Measurements from ENCODE around the gene GCK.

Gene GCK

GRCh38 chr7:44107116-44107960, 81.9 kb downstream of the GCK start:
- Mint-ChIP-seq H3K27ac (no peak overlapping the region), H3K9me3 (no peaks in the 10 kb centered on the region), H3K27me3 (peaks cover 42% of the 10 kb centered on the region), H3K4me1 (peaks cover 3% of the 10 kb centered on the region), H3K36me3 (no peaks in the 10 kb centered on the region), H3K4me3 (no peak overlapping the region)
- no peak for DNase-seq
- CTCF ChIA-PET: no interaction called here

GRCh38 chr7:44106311-44107065, 82.8 kb downstream of the GCK start:
- no peaks in the 10 kb centered on the region for H3K9me3 Mint-ChIP-seq
- peaks cover 50% of the 10 kb centered on the region for H3K27me3 Mint-ChIP-seq
- no peak for DNase-seq
- CTCF ChIA-PET: interaction anchor here (1.2 kb wide), 1 partner anchor 108 kb away, joined by 3 read pairs; no protein-coding TSS in a partner anchor
- no peak overlapping the region for H3K27ac Mint-ChIP-seq
- H3K4me1 Mint-ChIP-seq: peaks cover 3% of the 10 kb centered on the region
- no peak overlapping the region for H3K4me3 Mint-ChIP-seq
- no peaks in the 10 kb centered on the region for H3K36me3 Mint-ChIP-seq

GRCh38 chr7:44105832-44106231, 83.4 kb downstream of the GCK start:
- Mint-ChIP-seq H3K9me3 (no peaks in the 10 kb centered on the region), H3K27me3 (peaks cover 57% of the 10 kb centered on the region), H3K4me1 (peaks cover 3% of the 10 kb centered on the region), H3K27ac (no peak overlapping the region), H3K4me3 (peak overlapping the region; percentile 12), H3K36me3 (no peaks in the 10 kb centered on the region)
- CTCF ChIA-PET: interaction anchor here (1.2 kb wide), 1 partner anchor 109 kb away, joined by 3 read pairs; no protein-coding TSS in a partner anchor
- DNase-seq: no peak

GRCh38 chr7:44104860-44105771, 84.1 kb downstream of the GCK start:
- no peaks in the 10 kb centered on the region for H3K36me3 Mint-ChIP-seq
- peaks cover 61% of the 10 kb centered on the region for H3K27me3 Mint-ChIP-seq
- peak overlapping the region; percentile 40 for H3K4me3 Mint-ChIP-seq
- no peak overlapping the region for H3K27ac Mint-ChIP-seq
- no peak for DNase-seq
- CTCF ChIA-PET: interaction anchor here (0.6 to 1.2 kb wide), 3 partner anchors 24 to 110 kb away, joined by 3 read pairs; no protein-coding TSS in a partner anchor
- no peaks in the 10 kb centered on the region for H3K9me3 Mint-ChIP-seq
- H3K4me1 Mint-ChIP-seq: peaks cover 3% of the 10 kb centered on the region

GRCh38 chr7:44103923-44104859, 85.0 kb downstream of the GCK start, which contains the start of gene AEBP1:
Gene AEBP1, plus strand, starts transcription at chr7:44104345. Its CDS starts 321 bp downstream, at chr7:44104666.
- Mint-ChIP-seq H3K27ac (no peak within 1 kb of the TSS), H3K9me3 (no peaks in the 10 kb centered on the region), H3K36me3 (no peaks in the 10 kb centered on the region), H3K4me3 (peak within 1 kb of the TSS; percentile 47), H3K27me3 (peaks cover 61% of the 10 kb centered on the region), H3K4me1 (peaks cover 3% of the 10 kb centered on the region)
- peak; percentile 53 for DNase-seq
- CTCF ChIA-PET: interaction anchor here (0.6 to 0.9 kb wide), 2 partner anchors 23 to 27 kb away, joined by 3 read pairs; no protein-coding TSS in a partner anchor

GRCh38 chr7:44103566-44103922, 85.7 kb downstream of the GCK start:
- Mint-ChIP-seq H3K4me3 (peak overlapping the region; percentile 47), H3K4me1 (peaks cover 3% of the 10 kb centered on the region), H3K9me3 (no peaks in the 10 kb centered on the region), H3K27ac (no peak overlapping the region), H3K36me3 (no peaks in the 10 kb centered on the region), H3K27me3 (peaks cover 61% of the 10 kb centered on the region)
- CTCF ChIA-PET: no interaction called here
- no peak for DNase-seq

- CTCF ChIA-PET: interaction anchor here (0.8 kb wide), 1 partner anchor 94 kb away, joined by 3 read pairs; no protein-coding TSS in a partner anchor
- Mint-ChIP-seq H3K4me3 (peak overlapping the region; percentile 47), H3K27me3 (peaks cover 61% of the 10 kb centered on the region), H3K4me1 (peaks cover 3% of the 10 kb centered on the region), H3K9me3 (no peaks in the 10 kb centered on the region), H3K36me3 (no peaks in the 10 kb centered on the region), H3K27ac (no peak overlapping the region)
- no peak for DNase-seq
Observed at GRCh38 chr7:44102846-44103565, 86.2 kb downstream of the GCK start.

GRCh38 chr7:44101966-44102845, 87.0 kb downstream of the GCK start:
- H3K9me3 Mint-ChIP-seq: no peaks in the 10 kb centered on the region
- peaks cover 61% of the 10 kb centered on the region for H3K27me3 Mint-ChIP-seq
- no peak overlapping the region for H3K4me3 Mint-ChIP-seq
- H3K36me3 Mint-ChIP-seq: no peaks in the 10 kb centered on the region
- peaks cover 9% of the 10 kb centered on the region for H3K4me1 Mint-ChIP-seq
- DNase-seq: no peak
- CTCF ChIA-PET: interaction anchor here (0.8 kb wide), 1 partner anchor 94 kb away, joined by 3 read pairs; no protein-coding TSS in a partner anchor
- H3K27ac Mint-ChIP-seq: no peak overlapping the region

GRCh38 chr7:44101303-44101965, 87.8 kb downstream of the GCK start:
- no peak for DNase-seq
- no peak overlapping the region for H3K4me3 Mint-ChIP-seq
- no peaks in the 10 kb centered on the region for H3K9me3 Mint-ChIP-seq
- H3K27me3 Mint-ChIP-seq: peaks cover 59% of the 10 kb centered on the region
- no peak overlapping the region for H3K27ac Mint-ChIP-seq
- H3K36me3 Mint-ChIP-seq: no peaks in the 10 kb centered on the region
- CTCF ChIA-PET: no interaction called here
- H3K4me1 Mint-ChIP-seq: peaks cover 14% of the 10 kb centered on the region

- Mint-ChIP-seq H3K27ac (no peak overlapping the region), H3K4me1 (peaks cover 14% of the 10 kb centered on the region), H3K4me3 (no peak overlapping the region), H3K9me3 (no peaks in the 10 kb centered on the region), H3K27me3 (peaks cover 58% of the 10 kb centered on the region), H3K36me3 (no peaks in the 10 kb centered on the region)
- CTCF ChIA-PET: no interaction called here
- no peak for DNase-seq
Observed at GRCh38 chr7:44100458-44101302, 88.6 kb downstream of the GCK start.

- CTCF ChIA-PET: no interaction called here
- no peaks in the 10 kb centered on the region for H3K9me3 Mint-ChIP-seq
- H3K36me3 Mint-ChIP-seq: no peaks in the 10 kb centered on the region
- H3K27ac Mint-ChIP-seq: no peak overlapping the region
- DNase-seq: no peak
- H3K4me3 Mint-ChIP-seq: no peak overlapping the region
- H3K27me3 Mint-ChIP-seq: peaks cover 56% of the 10 kb centered on the region
- H3K4me1 Mint-ChIP-seq: peaks cover 11% of the 10 kb centered on the region
Observed at GRCh38 chr7:44099669-44100068, 89.6 kb downstream of the GCK start.

Measured in activated naive CD4-positive, alpha-beta T cell treated with anti-CD3 and anti-CD28 coated beads, Interleukin-2, amount 10 ng/mL, durations not matched to agents 7 days and 5 days (primary cell).